ENCODE data around the gene VHLL. TPM values are rescaled to one million over a fixed set of nuclear protein-coding genes. Genes with fewer than 3 reads are reported as not detected.

The VHLL gene
- total RNA-seq, 4 donors from 2014 or later, result not detected

DNA sequence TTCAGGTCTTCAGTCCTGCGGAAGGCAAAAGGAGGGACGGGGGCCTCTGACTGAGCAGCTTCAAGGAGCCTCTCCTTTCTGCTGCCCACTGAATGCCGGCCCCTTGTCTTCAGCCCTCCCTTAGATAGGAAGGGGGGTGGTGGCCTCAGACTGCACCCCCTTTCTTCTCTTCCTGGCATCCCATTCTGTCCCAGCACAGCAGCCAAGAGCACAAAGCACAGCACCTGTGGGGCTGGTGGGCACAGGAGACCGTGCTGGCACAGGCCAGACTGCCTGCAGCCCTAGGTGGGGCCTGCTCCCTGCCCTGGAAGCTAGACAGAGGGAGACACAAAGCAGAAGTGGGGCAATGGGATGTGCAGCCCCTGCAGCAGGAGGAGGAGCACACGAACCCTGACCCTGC is 49.5 kb downstream of the VHLL start:
- WGBS, 2 donors, result 37 to 58% methylated on average over 4 to 5 of the region's 5 CpGs
- no peak overlapping the region for H3K4me3 ChIP-seq (ENCODE audit: low read depth, poor library complexity, severe bottlenecking)
- TF ChIP-seq POLR2A (IDR thresholded peaks at IDR 0.05), result no peak
- TF ChIP-seq, protein P1, sequence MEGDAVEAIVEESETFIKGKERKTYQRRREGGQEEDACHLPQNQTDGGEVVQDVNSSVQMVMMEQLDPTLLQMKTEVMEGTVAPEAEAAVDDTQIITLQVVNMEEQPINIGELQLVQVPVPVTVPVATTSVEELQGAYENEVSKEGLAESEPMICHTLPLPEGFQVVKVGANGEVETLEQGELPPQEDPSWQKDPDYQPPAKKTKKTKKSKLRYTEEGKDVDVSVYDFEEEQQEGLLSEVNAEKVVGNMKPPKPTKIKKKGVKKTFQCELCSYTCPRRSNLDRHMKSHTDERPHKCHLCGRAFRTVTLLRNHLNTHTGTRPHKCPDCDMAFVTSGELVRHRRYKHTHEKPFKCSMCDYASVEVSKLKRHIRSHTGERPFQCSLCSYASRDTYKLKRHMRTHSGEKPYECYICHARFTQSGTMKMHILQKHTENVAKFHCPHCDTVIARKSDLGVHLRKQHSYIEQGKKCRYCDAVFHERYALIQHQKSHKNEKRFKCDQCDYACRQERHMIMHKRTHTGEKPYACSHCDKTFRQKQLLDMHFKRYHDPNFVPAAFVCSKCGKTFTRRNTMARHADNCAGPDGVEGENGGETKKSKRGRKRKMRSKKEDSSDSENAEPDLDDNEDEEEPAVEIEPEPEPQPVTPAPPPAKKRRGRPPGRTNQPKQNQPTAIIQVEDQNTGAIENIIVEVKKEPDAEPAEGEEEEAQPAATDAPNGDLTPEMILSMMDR (IDR thresholded peaks at IDR 0.05), result no peak
- DNase-seq (ENCODE audit: low spot score in 2 of 2), result no peak
- intact Hi-C loops (cut with DNase I; ENCODE audit: low total_unique reads), result no loop called here

Other genes starting within 250 kb of the VHLL start
- gene UBQLN4, start 245.5 kb downstream of the VHLL start, total RNA-seq, result 10 to 100 TPM; 19.8 to 31.0 (median 26.9) TPM
- gene LAMTOR2, start 244.5 kb downstream of the VHLL start, total RNA-seq, result 10 to 100 TPM; 41.8 to 64.5 (median 47.4) TPM
- gene RAB25, start 238.1 kb downstream of the VHLL start, total RNA-seq, result 100 to 1,000 TPM; 211 to 281 (median 251) TPM
- 1 to 10 TPM in 1 of 4 donors, under 1 TPM in 3; 0.21 to 1.1 (median 0.67) TPM for gene MEX3A, start 216.8 kb downstream of the VHLL start, total RNA-seq
- 100 to 1,000 TPM; 530 to 611 (median 555) TPM for gene LMNA, start 184.6 kb downstream of the VHLL start, total RNA-seq
- 10 to 100 TPM; 30.5 to 45.4 (median 41.4) TPM for gene SEMA4A, start 145.7 kb downstream of the VHLL start, total RNA-seq
- 10 to 100 TPM; 11.3 to 15.3 (median 13.3) TPM for gene SLC25A44, start 105.2 kb downstream of the VHLL start, total RNA-seq
- gene PMF1, start 86.3 kb downstream of the VHLL start, total RNA-seq, result 10 to 100 TPM; 62.9 to 83.6 (median 71.1) TPM
- gene BGLAP, start 57.1 kb downstream of the VHLL start, total RNA-seq, result 1 to 10 TPM in 1 of 4 donors, under 1 TPM in 2, not detected in 1; 0.36 to 3.4 (median 0.69) TPM
- 1 to 10 TPM; 2.0 to 8.4 (median 4.6) TPM for gene PAQR6, start 51.3 kb downstream of the VHLL start, total RNA-seq
- gene SMG5, start 16.5 kb downstream of the VHLL start, total RNA-seq, result 10 to 100 TPM; 56.9 to 88.4 (median 61.0) TPM
- 100 to 1,000 TPM in 2 of 4 donors, 10 to 100 TPM in 2; 96.9 to 111 (median 101) TPM for gene TMEM79, start 15.0 kb downstream of the VHLL start, total RNA-seq
- 10 to 100 TPM; 21.9 to 49.1 (median 34.5) TPM for gene GLMP, start 3.6 kb downstream of the VHLL start, total RNA-seq
- 100 to 1,000 TPM; 119 to 202 (median 150) TPM for gene CCT3, start 39.0 kb upstream of the VHLL start, total RNA-seq
- 1 to 10 TPM in 1 of 4 donors, not detected in 3; 3.2 TPM for gene TSACC, start 39.2 kb upstream of the VHLL start, total RNA-seq
- gene RHBG, start 69.9 kb upstream of the VHLL start, total RNA-seq, result 10 to 100 TPM in 1 of 4 donors, 1 to 10 TPM in 3; 3.5 to 14.2 (median 9.3) TPM
- 10 to 100 TPM; 32.1 to 67.3 (median 55.6) TPM for gene MEF2D, start 201.5 kb upstream of the VHLL start, total RNA-seq

Data from lower leg skin (tissue), 4 donors.